A549 (cell line): ENCODE data around the gene ACSBG1. TPM values are rescaled to one million over a fixed set of nuclear protein-coding genes. Genes with fewer than 3 reads are reported as not detected.

Experiments
- ATAC-seq, 2 experiments: fragments of 200-7000 bp in 1 of 2; fragments of >200 bp in 1 of 2; cut with Nextera tagmentation in 1 of 2; cut with Tn5 transposase in 1 of 2; 3 replicates each; pipeline versions ENCODE4 v1.8.0 to v1.9.1; 2018 to 2020; ENCODE audit warnings: mild to moderate bottlenecking in 1 of 2, moderate library complexity in 1 of 2
- CTCF ChIA-PET: fragments of 300-600 bp; sonication (Branson Sonifier 250); formaldehyde crosslinking; extraction: SDS; loops from one replicate; lab custom pipeline; 2021; ENCODE audit warnings: antibody characterized with exemption, inconsistent platforms; lab: Yijun Ruan, JAX
- POLR2A ChIA-PET: fragments of 350-600 bp; formaldehyde crosslinking; extraction: SDS; loops from one replicate; lab custom pipeline; 2021; ENCODE audit warnings: antibody characterized with exemption, inconsistent platforms; lab: Yijun Ruan, JAX
- DNase-seq, 2 experiments: peaks; one replicate each; pipeline versions ENCODE4 v3.0.0 to v3.0.0-alpha.2; 2011 to 2016; ENCODE audit warnings: low read depth in 1 of 2, low spot score in 1 of 2
- FAIRE-seq: peaks from 2 replicates; lab custom pipeline; 2011; peaks lifted over from hg19 to GRCh38; lab: Jason Lieb, UNC
- H3K27ac ChIP-seq, 2 experiments: fragments of >200 bp; sonication (Bioruptor Twin); formaldehyde crosslinking; 3 replicates each; pipeline ENCODE4 v1.5.1; 2016 to 2017
- H3K4me1 ChIP-seq: fragments of >200 bp; sonication (Bioruptor Twin); formaldehyde crosslinking; 3 replicates; pipeline ENCODE4 v1.6.1; 2016
- H3K4me2 ChIP-seq: fragments of >200 bp; sonication (Bioruptor Twin); formaldehyde crosslinking; 3 replicates; pipeline ENCODE4 v1.6.1; 2016
- H3K4me3 ChIP-seq: fragments of >200 bp; sonication (Bioruptor Twin); formaldehyde crosslinking; 3 replicates; pipeline ENCODE4 v1.5.1; 2016
- H3K9me3 ChIP-seq: fragments of >200 bp; sonication (Bioruptor Twin); formaldehyde crosslinking; 3 replicates; pipeline ENCODE4 v1.6.1; 2016
- ATOH8 ChIP-seq: fragments of 250-450 bp; sonication (Bioruptor Pico); IDR thresholded peaks from 2 replicates; pipeline ENCODE4 v1.5.0; 2020; ENCODE audit warnings: low read depth, mild to moderate bottlenecking, moderate library complexity
- BHLHE40 ChIP-seq: IDR thresholded peaks from 2 replicates; pipeline ENCODE4 v1.6.1; 2012; ENCODE audit warnings: low read depth, low read length, inconsistent platforms
- CBX2 ChIP-seq: fragments of 200-600 bp; sonication (generic); IDR thresholded peaks from 2 replicates; pipeline ENCODE4 v1.6.1; 2016; ENCODE audit warnings: low read depth, mild to moderate bottlenecking, borderline replicate concordance
- CEBPB ChIP-seq, 2 experiments: fragments of >200 bp in 1 of 2; sonication (Bioruptor Twin) in 1 of 2; formaldehyde crosslinking in 1 of 2; IDR thresholded peaks; 2 replicates each; pipeline ENCODE4 v1.6.1; 2012 to 2016
- CHD4 ChIP-seq: fragments of 200-600 bp; sonication (generic); IDR thresholded peaks from 2 replicates; pipeline ENCODE4 v1.6.1; 2016; ENCODE audit warnings: antibody characterized with exemption, mild to moderate bottlenecking, borderline replicate concordance
- CTCF ChIP-seq: fragments of >200 bp; sonication (Bioruptor Twin); formaldehyde crosslinking; IDR thresholded peaks from 3 replicates; pipeline ENCODE4 v1.5.1; 2016
- EHF ChIP-seq: fragments of 250-450 bp; sonication (Bioruptor Pico); IDR thresholded peaks from 2 replicates; pipeline ENCODE4 v1.5.0; 2020; ENCODE audit warnings: mild to moderate bottlenecking
- ELK1 ChIP-seq: fragments of 150-350 bp; IDR thresholded peaks from 2 replicates; pipeline ENCODE4 v1.6.1; 2014; ENCODE audit warnings: low read depth, mild to moderate bottlenecking, low read length
- ESRRA ChIP-seq: fragments of 150-350 bp; IDR thresholded peaks from 2 replicates; pipeline ENCODE4 v1.6.1; 2014; ENCODE audit warnings: mild to moderate bottlenecking, low read length, borderline replicate concordance
- HDAC2 ChIP-seq: fragments of 200-600 bp; sonication (generic); IDR thresholded peaks from 2 replicates; pipeline ENCODE4 v1.6.1; 2016
- HOXB13 ChIP-seq: fragments of 250-450 bp; sonication (Bioruptor Pico); IDR thresholded peaks from 2 replicates; pipeline ENCODE4 v1.5.0; 2020; ENCODE audit warnings: low read depth, mild to moderate bottlenecking, moderate library complexity
- HOXB5 ChIP-seq: fragments of 250-450 bp; sonication (Bioruptor Pico); IDR thresholded peaks from 2 replicates; pipeline ENCODE4 v1.5.0; 2020; ENCODE audit warnings: mild to moderate bottlenecking, moderate library complexity
- KDM1A ChIP-seq: fragments of 200-600 bp; sonication (generic); IDR thresholded peaks from 2 replicates; pipeline ENCODE4 v1.6.1; 2016; ENCODE audit warnings: low read depth, mild to moderate bottlenecking
- KDM5A ChIP-seq: fragments of 200-600 bp; sonication (generic); IDR thresholded peaks from 2 replicates; pipeline ENCODE4 v1.6.1; 2016; ENCODE audit warnings: antibody characterized with exemption, mild to moderate bottlenecking
- MAX ChIP-seq: IDR thresholded peaks from 2 replicates; pipeline ENCODE4 v1.6.1; 2012
- MAZ ChIP-seq: fragments of 150-350 bp; IDR thresholded peaks from 2 replicates; pipeline ENCODE4 v1.6.1; 2014; ENCODE audit warnings: antibody characterized with exemption, low read depth, low read length, borderline replicate concordance
- NPAS2 ChIP-seq: fragments of 250-450 bp; sonication (Bioruptor Pico); IDR thresholded peaks from 2 replicates; pipeline ENCODE4 v1.8.0; 2022; ENCODE audit warnings: mild to moderate bottlenecking, moderate library complexity, borderline replicate concordance
- POLR2A ChIP-seq: IDR thresholded peaks from 2 replicates; pipeline ENCODE4 v1.6.1; 2012; ENCODE audit warnings: mild to moderate bottlenecking, low read length
- RAD21 ChIP-seq, 2 experiments: fragments of >200 bp in 1 of 2; sonication (Bioruptor Twin) in 1 of 2; formaldehyde crosslinking in 1 of 2; IDR thresholded peaks in 1 of 2; conservative IDR thresholded peaks in 1 of 2; 2 replicates in 1 of 2; 3 replicates in 1 of 2; pipeline ENCODE4 v1.6.1; 2012 to 2018; ENCODE audit warnings: inconsistent platforms in 1 of 2
- SREBF2 ChIP-seq: fragments of 450-650 bp; IDR thresholded peaks from 2 replicates; pipeline ENCODE4 v1.6.1; 2014; ENCODE audit warnings: mild to moderate bottlenecking, moderate library complexity
- USF2 ChIP-seq: fragments of 450-650 bp; IDR thresholded peaks from 2 replicates; pipeline ENCODE4 v1.6.1; 2014; ENCODE audit warnings: antibody characterized with exemption
- ZFP36 ChIP-seq: fragments of 450-650 bp; IDR thresholded peaks from 2 replicates; pipeline ENCODE4 v1.6.1; 2014; ENCODE audit warnings: borderline replicate concordance; ENCODE audit not compliant: partially characterized antibody
- ZSCAN20 ChIP-seq: fragments of 250-450 bp; sonication (Bioruptor Pico); IDR thresholded peaks from 2 replicates; pipeline ENCODE4 v1.8.0; 2022; ENCODE audit warnings: mild to moderate bottlenecking, moderate library complexity
- WGBS: methylation state at CpG from one replicate; pipeline ENCODE4 v1.1.6; 2017; ENCODE audit errors: missing lambda C conversion rate; 5-methylcytosine and 5-hydroxymethylcytosine counted together
- polyA plus RNA-seq, 4 experiments: library from polyadenylated mRNA; depleted of rRNA in 3 of 4; stranded (reverse); fragments of >200 nt; fragmentation: RNase III in 1 of 4; extraction: RNeasy Plus Mini Kit Qiagen cat#74134 plus additional on column Dnase treatment in 1 of 4; gene quantifications; 2 replicates in 3 of 4; 3 replicates in 1 of 4; pipeline ENCODE4 v1.2.3, GENCODE V29; 2011 to 2017

ACSBG1 gene
- polyA plus RNA-seq, 2 of the 4 experiments (the other 2 are of a cell fraction): 0.15 to 0.21 TPM

GRCh38 chr15:78131295-78132061, 102.9 kb downstream of the ACSBG1 start, which contains the start of gene CIB2 (continued):
- TF ChIP-seq ATOH8: no peak
- TF ChIP-seq MAX: peak; percentile 67
- peak; percentile 74 for TF ChIP-seq POLR2A
- TF ChIP-seq RAD21 (conservative IDR thresholded peaks at IDR 0.05 in 1 of 2, IDR thresholded peaks at IDR 0.05 in 1 of 2): peak; percentile 61 to 81
- no peak for TF ChIP-seq CEBPB (IDR thresholded peaks at IDR 0.05)
- TF ChIP-seq NPAS2: no peak
- TF ChIP-seq ZSCAN20 (CRISPR knock-in tag): no peak
- peak; percentile 85 for TF ChIP-seq CTCF
- 0 out of 2 replicates have a peak, but pooled peaks have one; percentile 28 for TF ChIP-seq ELK1
- TF ChIP-seq SREBF2: no peak

- DNase-seq (peak in 1 of 2 experiments; percentile 25), ATAC-seq (peak; percentile 25 to 54; a peak in 5 of 6 replicates), FAIRE-seq (no peak)
- Histone ChIP-seq H3K4me1 (peaks cover 38% of the 10 kb centered on the region), H3K27ac (peak overlapping the region; percentile 91 to 94), H3K4me3 (peak overlapping the region; percentile 86), H3K4me2 (peak overlapping the region; percentile 91), H3K9me3 (no peaks in the 10 kb centered on the region)
- TF ChIP-seq MAZ (no peak), EHF (CRISPR knock-in tag) (no peak), CBX2 (no peak), HDAC2 (no peak)
- 51% methylated on average over 30 of the region's 51 CpGs for WGBS
- ChIA-PET POLR2A (interaction anchor here (0.5 to 4.0 kb wide), 5 partner anchors 8 to 1935 kb away, joined by 3 to 16 read pairs (median 6); partner anchors contain the start of gene IDH3A), CTCF (interaction anchor here (0.6 to 9.0 kb wide), 43 partner anchors 9 to 384 kb away, joined by 3 to 116 read pairs (median 5); partner anchors contain the start of genes IDH3A and SKIC8)
These were observed 103.7 kb downstream of the ACSBG1 start for GRCh38 chr15:78130466-78131294.

- TF ChIP-seq CBX2 (no peak), EHF (CRISPR knock-in tag) (no peak), MAZ (no peak), KDM5A (no peak), CHD4 (0 out of 2 replicates have a peak, but pooled peaks have one; percentile 32), KDM1A (peak; percentile 80), ESRRA (no peak), ELK1 (no peak), USF2 (no peak), ZFP36 (no peak), HOXB13 (no peak), HOXB5 (no peak), BHLHE40 (no peak)
- TF ChIP-seq, all 56 proteins: peak for 2
- WGBS: 90% methylated on average over 5 of the region's 5 CpGs
- no peak overlapping the region for H3K4me3 ChIP-seq
- FAIRE-seq (no peak), ATAC-seq (no peak), DNase-seq (no peak)
- H3K4me2 ChIP-seq: no peak overlapping the region
- peaks cover 38% of the 10 kb centered on the region for H3K4me1 ChIP-seq
- no peak overlapping the region for H3K27ac ChIP-seq
- H3K9me3 ChIP-seq: no peaks in the 10 kb centered on the region
- ChIA-PET POLR2A (interaction anchor here (1.7 to 4.0 kb wide), 2 partner anchors 9 to 19 kb away, joined by 6 to 16 read pairs; partner anchors contain the start of gene IDH3A), CTCF (interaction anchor here (0.9 to 9.0 kb wide), 16 partner anchors 8 to 179 kb away, joined by 4 to 116 read pairs (median 12); partner anchors contain the start of gene IDH3A)
These were observed 104.5 kb downstream of the ACSBG1 start for GRCh38 chr15:78129751-78130287.
